ENCODE data around the gene IQCN.

GRCh38 chr19:18225702-18226468, 48.4 kb downstream of the IQCN start, which contains the start of gene PDE4C:
- no peak for TF ChIP-seq CTCF (conservative IDR thresholded peaks at IDR 0.05; ENCODE audit: low read length)
- no peak for TF ChIP-seq EZH2phosphoT487 (IDR thresholded peaks at IDR 0.05; ENCODE audit: borderline replicate concordance, low read depth, low read length)
